Mucosa of descending colon (tissue), 3 donors: ENCODE data around the gene ZNF496. TPM values are rescaled to one million over a fixed set of nuclear protein-coding genes. Genes with fewer than 3 reads are reported as not detected.
"Not testable (repeated sequence)": the region's sequence is repeated elsewhere in the genome, so short reads cannot be mapped to it uniquely, and the experiment has no call there.

ENCODE experiments used
- ATAC-seq: fragments of 200-7000 bp; cut with Tn5 transposase; one replicate; pipeline ENCODE4 v1.9.1; 2020; ENCODE audit warnings: mild to moderate bottlenecking, moderate library complexity
- DNase-seq, 3 donors: peaks; one replicate each; pipeline ENCODE4 v3.0.0-alpha.2; 2020
- H3K36me3 ChIP-seq: fragments of 200-600 bp; one replicate; pipeline ENCODE4 v1.8.0; 2021; ENCODE audit warnings: low read depth, mild to moderate bottlenecking
- H3K4me1 ChIP-seq: fragments of 200-600 bp; one replicate; pipeline ENCODE4 v1.8.0; 2021; ENCODE audit warnings: low read depth, mild to moderate bottlenecking
- H3K4me3 ChIP-seq: fragments of 200-600 bp; one replicate; pipeline ENCODE4 v1.8.0; 2021; ENCODE audit warnings: mild to moderate bottlenecking
- H3K9me3 ChIP-seq: fragments of 200-600 bp; one replicate; pipeline ENCODE4 v1.8.0; 2021; ENCODE audit warnings: mild to moderate bottlenecking
- intact Hi-C, 2 donors: fragments of 100-400 bp; cut with DNase I in 1 of 2; cut with micrococcal nuclease in 1 of 2; formaldehyde crosslinking; loops; one replicate each; pipeline versions ENCODE4 v1.11.0 to v1.11.1; 2022; cut with DNase I, micrococcal nuclease
- total RNA-seq, 3 donors: library from RNA; stranded (reverse); fragmentation: NEBNext Ultra II Directional in 2 of 3; extraction: Animal tissue kit (Norgen Biotek cat#: 25700) in 2 of 3; gene quantifications; one replicate each; pipeline versions ENCODE4 v1.2.1 to v1.2.4, GENCODE V29; 2021 to 2023
- TF ChIP-seq, protein P1 (sequence below): fragments of 200-600 bp; IDR thresholded peaks from one replicate; pipeline ENCODE4 v1.8.0; 2022; ENCODE audit warnings: antibody characterized with exemption, mild to moderate bottlenecking
- donor health status: DM: no; HTN: no; CAD: no; lungs with moderate emphysema.
- donor health status: DM: no; HTN: no; CAD: no.
- donor health status: DM: no; HTN: yes; CAD: no.

The ZNF496 gene
- total RNA-seq, 3 donors from 2014 or later: 13.3 to 26.5 (median 18.0) TPM

DNA sequence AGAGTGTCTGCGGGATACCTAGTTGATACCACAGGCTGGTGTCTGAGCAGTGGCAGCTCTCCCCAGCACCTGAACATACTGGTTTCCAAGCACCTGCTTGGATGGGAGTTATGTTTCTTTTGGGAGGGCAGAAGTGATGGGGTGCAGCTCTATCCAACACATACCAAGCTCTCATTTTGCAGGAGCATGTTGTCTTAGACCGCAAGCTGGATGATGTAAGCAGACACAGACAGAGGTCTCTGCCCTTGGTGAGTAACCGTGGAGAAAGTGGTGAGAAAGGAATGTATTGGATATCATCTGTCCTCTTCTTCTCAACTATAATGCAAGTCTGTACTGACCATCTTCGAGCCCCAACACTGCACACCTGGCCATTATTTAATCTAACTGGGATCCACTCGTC lies 37.4 kb downstream of the ZNF496 start:
- TF ChIP-seq, protein P1, sequence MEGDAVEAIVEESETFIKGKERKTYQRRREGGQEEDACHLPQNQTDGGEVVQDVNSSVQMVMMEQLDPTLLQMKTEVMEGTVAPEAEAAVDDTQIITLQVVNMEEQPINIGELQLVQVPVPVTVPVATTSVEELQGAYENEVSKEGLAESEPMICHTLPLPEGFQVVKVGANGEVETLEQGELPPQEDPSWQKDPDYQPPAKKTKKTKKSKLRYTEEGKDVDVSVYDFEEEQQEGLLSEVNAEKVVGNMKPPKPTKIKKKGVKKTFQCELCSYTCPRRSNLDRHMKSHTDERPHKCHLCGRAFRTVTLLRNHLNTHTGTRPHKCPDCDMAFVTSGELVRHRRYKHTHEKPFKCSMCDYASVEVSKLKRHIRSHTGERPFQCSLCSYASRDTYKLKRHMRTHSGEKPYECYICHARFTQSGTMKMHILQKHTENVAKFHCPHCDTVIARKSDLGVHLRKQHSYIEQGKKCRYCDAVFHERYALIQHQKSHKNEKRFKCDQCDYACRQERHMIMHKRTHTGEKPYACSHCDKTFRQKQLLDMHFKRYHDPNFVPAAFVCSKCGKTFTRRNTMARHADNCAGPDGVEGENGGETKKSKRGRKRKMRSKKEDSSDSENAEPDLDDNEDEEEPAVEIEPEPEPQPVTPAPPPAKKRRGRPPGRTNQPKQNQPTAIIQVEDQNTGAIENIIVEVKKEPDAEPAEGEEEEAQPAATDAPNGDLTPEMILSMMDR: no peak
- intact Hi-C loops: no loop called here
- ATAC-seq: no peak

DNA sequence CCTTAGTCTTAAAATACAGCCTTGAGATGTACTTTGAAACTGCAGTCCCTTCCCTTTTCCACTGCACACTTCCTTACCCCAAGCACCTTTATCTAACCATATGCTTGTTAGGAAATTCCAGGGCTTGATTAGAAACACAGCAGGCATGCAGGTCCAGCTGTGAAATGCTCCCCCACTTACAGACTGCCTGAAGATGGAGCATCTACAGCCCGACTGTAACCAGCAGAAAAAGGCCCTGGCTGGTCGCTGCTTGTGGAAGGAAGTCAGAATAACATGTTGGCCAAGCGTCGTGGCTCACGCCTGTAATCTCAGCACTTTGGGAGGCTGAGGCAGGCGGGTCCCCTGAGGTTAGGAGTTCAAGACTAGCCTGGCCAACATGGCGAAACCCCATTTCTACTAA lies 38.6 kb downstream of the ZNF496 start:
- no peak for ATAC-seq
- TF ChIP-seq, protein P1: no peak
- intact Hi-C loops: no loop called here

More for the DNA sequence above, 37.4 kb downstream of the ZNF496 start:
- H3K4me1 ChIP-seq: peaks cover 13% of the 10 kb centered on the region
- no peaks in the 10 kb centered on the region for H3K9me3 ChIP-seq
- no peaks in the 10 kb centered on the region for H3K36me3 ChIP-seq
- DNase-seq: no peak
- no peak overlapping the region for H3K4me3 ChIP-seq

DNA sequence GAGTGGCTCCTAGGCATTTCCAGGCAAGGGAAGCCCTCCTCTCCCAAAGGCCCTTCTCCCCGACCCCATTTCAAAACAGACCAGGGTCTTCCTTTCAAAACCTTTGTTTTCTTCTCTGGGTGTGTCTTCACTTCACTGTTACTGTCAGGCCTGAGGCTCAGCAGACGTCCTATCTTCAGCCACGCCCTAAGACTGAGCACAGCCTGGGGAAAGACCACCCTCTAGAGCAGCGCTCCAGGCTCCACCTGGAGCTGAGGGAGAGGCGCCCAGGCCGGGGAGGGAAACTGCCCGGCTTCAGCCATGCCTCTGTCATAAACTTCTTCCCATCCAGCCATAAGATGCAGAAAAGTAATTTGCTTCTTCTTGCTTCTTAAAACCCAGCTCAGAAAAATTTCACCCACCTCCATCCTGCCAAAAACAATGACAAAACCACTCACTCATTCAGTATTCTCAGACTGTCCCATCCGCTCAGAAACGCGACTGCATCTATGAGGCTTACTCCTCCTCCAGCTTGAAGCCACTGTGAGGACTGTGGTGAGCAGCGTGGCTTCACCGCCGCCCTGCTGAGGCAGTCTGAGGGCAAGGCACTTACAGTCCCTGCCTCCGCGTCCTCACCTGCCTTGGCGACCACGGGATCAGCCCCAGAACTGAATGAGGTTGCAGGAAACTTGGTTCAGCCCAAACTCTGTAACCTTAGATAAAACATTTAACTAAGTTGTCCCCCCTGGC lies 39.7 kb downstream of the ZNF496 start:
- Histone ChIP-seq H3K4me3 (no peak overlapping the region), H3K36me3 (no peaks in the 10 kb centered on the region), H3K4me1 (peaks cover 4% of the 10 kb centered on the region), H3K9me3 (no peaks in the 10 kb centered on the region)
- intact Hi-C loops: no loop called here
- TF ChIP-seq, protein P1: no peak
- ATAC-seq (no peak), DNase-seq (no peak)

More for the DNA sequence above, 38.6 kb downstream of the ZNF496 start:
- no peak overlapping the region for H3K4me3 ChIP-seq
- H3K9me3 ChIP-seq: no peaks in the 10 kb centered on the region
- no peaks in the 10 kb centered on the region for H3K36me3 ChIP-seq
- no peak for DNase-seq
- H3K4me1 ChIP-seq: peaks cover 9% of the 10 kb centered on the region

DNA sequence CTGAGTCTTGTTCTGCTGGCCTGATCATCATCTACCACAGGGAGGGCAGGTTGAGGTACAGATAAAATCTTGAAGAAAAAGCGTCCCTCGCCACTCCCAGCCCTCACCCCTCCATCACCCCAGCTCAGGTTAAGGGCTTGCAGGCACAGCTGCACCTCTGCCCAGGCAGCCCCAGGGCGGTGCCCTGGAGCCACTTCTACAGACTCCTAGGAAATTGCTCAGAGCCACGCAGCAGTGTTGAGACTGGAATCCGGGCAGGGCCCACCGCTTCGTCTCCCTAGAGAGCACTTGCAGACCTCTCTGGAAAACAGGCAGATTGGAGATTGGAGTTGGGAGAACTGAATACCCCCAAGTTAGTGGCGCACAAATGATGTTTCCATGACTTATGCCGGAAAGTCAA lies 40.5 kb downstream of the ZNF496 start:
- no peaks in the 10 kb centered on the region for H3K36me3 ChIP-seq
- H3K4me1 ChIP-seq: no peaks in the 10 kb centered on the region
- ATAC-seq (no peak), DNase-seq (no peak)
- no peaks in the 10 kb centered on the region for H3K9me3 ChIP-seq
- intact Hi-C loops: no loop called here
- TF ChIP-seq, protein P1: no peak
- no peak overlapping the region for H3K4me3 ChIP-seq

DNA sequence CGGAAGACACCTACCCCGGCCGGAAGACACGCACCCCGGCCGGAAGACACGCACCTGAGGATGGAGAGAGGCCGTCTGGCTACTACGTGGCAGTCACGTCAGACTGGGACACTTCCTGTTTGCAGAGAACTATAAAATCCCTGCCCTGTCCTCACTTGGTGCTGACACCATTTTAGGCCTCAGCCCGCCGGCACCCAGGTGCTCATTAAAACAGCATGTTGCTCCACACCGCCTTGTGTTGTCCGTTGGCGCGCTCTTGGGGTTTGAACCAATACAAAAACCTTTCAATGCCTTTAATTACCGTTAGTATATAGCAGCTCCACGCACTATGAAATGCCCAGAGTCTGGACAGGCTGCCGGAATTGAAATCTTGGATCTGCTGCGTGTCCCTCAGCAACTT lies 41.1 kb downstream of the ZNF496 start:
- ATAC-seq (no peak), DNase-seq (no peak)
- Histone ChIP-seq H3K4me1 (no peaks in the 10 kb centered on the region), H3K4me3 (no peak overlapping the region), H3K36me3 (no peaks in the 10 kb centered on the region), H3K9me3 (no peaks in the 10 kb centered on the region)
- intact Hi-C loops: no loop called here
- TF ChIP-seq, protein P1: no peak

DNA sequence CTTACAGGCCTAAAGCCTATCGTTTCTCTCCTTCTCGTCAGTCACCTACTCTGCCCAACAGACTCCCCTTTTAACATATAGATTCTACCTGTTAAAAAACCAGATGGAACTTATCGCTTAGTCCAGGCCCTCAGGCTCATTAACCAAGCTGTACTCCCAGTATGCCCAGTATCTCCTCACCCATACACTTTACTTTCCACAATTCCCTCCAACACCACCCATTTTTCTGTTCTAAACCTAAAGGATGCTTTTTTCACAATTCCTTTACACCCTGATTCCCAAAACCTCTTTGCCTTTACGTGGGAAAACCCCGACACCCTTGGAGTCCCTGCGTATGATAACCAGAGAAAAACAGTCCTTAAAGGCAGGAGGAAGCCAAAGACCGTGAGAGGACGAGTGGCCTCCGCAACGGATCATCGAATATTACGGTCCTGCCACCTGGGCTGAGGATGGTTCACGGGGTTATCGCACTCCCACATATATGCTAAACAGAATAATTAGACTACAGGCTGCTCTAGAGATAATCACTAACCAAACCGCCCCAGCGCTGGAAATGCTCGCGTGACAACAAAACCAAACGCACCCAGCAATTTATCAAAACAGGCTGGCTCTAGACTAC lies 42.3 kb downstream of the ZNF496 start:
- intact Hi-C loops: not testable (repeated sequence)

More for the DNA sequence above, 42.3 kb downstream of the ZNF496 start:
- H3K4me3 ChIP-seq, DNase-seq, H3K4me1 ChIP-seq, ATAC-seq, H3K9me3 ChIP-seq, H3K36me3 ChIP-seq: not testable (repeated sequence)
